ENCODE measurements around the gene VPS35L.

The VPS35L gene

GRCh38 chr16:19555186-19555937 lies at the start of gene VPS35L:
Gene VPS35L, plus strand, starts transcription at chr16:19555703. Its CDS starts 27 bp downstream, at chr16:19555730.
- peak; percentile 97 to 99 for DNase-seq

- DNase-seq = no peak
Measured at GRCh38 chr16:19506965-19507364, 48.5 kb upstream of the VPS35L start.

DNA sequence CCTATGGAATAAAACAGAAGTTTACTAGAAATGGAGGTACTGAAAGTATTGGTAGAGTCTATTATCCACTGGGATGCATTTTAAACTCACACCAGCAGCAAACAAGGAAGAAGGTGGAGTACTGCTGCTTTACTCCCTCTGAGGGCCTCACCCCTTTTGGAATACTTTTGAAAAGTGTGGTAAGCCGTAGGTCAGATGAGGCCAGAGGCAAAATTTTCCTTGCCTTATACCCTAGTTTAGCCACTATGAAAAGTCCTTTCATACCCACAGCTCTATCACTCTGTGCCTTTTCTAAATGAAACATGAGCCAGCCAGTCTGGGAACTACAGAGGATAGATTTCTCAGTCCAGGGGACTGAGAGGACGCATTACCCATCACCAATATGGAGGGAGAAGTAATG lies 47.6 kb upstream of the VPS35L start:
- no peak for DNase-seq

GRCh38 chr16:19512297-19512696 lies 43.2 kb upstream of the VPS35L start:
- no peak for DNase-seq

- no peak for DNase-seq
Measured at GRCh38 chr16:19513377-19514053, 42.0 kb upstream of the VPS35L start.

- no peak for DNase-seq
Measured at GRCh38 chr16:19515757-19516156, 39.7 kb upstream of the VPS35L start.

- DNase-seq = no peak
Measured at GRCh38 chr16:19517424-19518089, 37.9 kb upstream of the VPS35L start.

- no peak for DNase-seq
Measured at GRCh38 chr16:19518388-19518787, 37.1 kb upstream of the VPS35L start.

DNA sequence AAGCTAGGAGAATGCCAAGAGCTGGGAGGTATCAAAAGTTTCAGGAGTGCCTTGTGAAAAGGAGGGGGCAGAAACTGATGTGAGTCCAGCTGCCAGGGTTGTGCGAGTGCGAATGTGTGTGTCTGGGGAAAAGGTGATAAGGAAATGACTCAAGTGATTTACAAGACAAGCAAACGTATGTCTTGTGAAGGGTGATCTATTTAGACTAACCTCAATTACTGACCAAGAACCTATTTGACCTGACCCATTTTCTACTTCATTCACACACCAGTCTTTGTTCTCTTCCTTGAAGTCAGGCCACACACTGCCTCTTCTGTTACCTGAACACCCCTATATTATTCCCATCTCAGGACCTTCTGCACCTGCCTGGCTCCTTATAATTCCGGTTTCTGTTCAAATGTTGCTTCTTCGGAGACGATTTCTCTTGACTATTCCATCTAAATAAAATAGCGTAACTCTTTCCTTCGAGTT lies 34.6 kb upstream of the VPS35L start:
- no peak for DNase-seq

DNA sequence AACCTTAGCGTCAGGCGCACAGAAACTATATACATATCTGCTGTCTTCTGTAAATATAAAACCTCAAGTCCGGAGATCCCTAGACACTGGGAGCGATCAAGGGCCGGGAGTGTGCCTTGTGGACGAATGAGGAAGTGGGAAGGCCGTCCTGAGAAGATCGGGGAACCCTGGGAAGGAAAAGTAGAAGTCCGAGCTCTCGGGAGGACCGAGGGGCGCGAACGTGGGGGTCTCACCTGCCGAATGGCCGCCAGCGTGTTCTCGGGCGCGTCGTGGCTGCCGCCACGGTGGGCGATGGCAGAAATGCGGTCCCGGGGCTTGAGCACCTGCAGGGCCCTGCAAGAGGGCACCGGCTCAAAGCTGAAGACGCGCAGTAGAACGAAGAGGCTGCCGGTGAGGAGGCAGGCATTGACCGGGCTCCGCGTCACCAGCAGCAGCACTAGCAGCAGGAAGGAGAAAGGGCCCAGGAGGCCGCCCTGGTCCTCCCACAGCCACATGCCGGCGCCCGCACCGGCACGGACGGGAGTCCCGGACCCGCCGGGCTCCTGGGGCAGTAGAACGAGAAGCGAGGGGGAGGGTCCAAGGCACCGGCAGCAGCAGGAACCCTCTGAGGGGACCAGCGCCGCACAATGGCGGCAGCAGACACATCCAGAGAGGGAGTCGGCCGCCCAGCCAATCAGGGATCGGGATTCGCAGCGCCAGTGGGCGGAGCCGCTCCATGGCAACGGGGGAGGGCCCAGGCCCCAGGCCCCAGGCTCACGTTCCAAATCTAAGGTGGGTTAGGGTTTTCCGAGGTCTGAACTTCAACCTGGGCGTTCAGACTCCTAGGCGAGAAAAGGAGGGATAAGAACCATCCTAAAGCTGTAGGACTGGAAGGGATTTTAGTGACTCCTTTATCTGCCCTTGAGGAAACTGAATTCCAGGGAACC lies 33.8 kb upstream of the VPS35L start, which contains the start of gene GDE1:
GDE1 (minus strand) TSS at position 628 of the 926 bp plus-strand sequence; CDS start at position 494, 134 bp downstream.
- DNase-seq = peak; percentile 96 to 97

- no peak for DNase-seq
Measured at GRCh38 chr16:19522397-19522732, 33.1 kb upstream of the VPS35L start.

DNA sequence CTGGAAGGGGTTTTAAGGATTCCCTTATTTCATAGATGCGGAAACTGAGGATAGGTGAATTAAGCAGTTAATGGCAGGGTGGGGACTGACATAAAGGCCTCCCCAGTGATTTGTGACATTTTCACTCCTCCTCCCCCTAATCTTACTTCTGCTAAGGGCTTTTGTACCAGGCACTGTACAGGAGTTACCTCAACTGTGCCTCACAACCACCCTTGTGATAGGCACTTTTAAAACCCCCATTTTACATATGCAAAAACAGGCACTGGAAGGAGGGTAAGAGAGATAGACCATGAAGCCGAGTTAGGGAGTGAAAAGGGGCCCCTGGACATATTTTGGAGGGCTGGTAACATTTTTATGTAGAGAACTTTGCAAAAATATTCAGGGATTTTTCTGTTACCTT lies 32.7 kb upstream of the VPS35L start:
- DNase-seq = no peak

DNA sequence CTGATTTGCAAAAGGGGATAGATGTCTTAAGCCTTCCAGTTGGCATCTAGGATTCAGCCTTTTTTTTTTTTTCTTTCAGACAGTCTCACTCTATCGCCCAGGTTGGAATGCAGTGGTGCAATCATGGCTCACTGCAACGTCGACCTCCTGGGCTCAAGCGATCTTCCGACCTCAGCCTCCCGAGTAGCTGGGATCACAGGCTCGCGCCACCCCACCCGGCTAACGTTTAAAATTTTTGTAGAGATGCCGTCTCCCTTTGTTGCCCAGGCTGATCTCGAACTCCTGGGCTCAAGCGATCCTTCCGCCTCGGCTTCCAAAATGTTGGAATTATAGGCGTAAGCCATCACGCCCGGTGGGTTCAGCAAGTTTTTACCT lies 32.3 kb upstream of the VPS35L start:
- no peak for DNase-seq

GRCh38 chr16:19523559-19524355 lies 31.7 kb upstream of the VPS35L start, which contains the start of gene CCP110:
Gene CCP110, plus strand, starts transcription at chr16:19523942. Its CDS starts 3,940 bp downstream, at chr16:19527882.
- peak; percentile 98 to 99 for DNase-seq

- peak in 1 of 2 donors; percentile 43 for DNase-seq
Measured at GRCh38 chr16:19524356-19524615, 31.2 kb upstream of the VPS35L start.

- DNase-seq = peak; percentile 25 to 65
Measured at GRCh38 chr16:19524616-19525384, 30.7 kb upstream of the VPS35L start.

- no peak for DNase-seq
Measured at GRCh38 chr16:19525385-19525723, 30.1 kb upstream of the VPS35L start.

DNA sequence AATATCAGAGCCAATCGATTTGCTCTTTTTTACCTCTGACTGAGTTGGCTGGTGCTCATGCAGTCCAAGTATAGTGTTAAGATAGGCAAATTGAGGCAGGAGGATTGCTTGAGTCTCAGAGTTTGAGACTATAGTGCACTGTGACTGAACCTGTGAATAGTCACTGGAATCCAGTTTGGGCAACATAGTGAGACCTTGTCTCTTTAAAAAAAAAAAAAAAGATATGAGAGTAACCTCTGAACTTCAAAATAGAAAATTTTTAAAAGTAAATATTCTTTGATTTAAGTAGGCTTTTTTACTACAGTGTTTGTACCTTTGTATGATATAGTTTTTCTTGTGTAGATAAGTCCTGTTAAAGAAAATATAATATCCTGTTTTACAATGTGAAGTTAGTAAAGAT lies 28.3 kb upstream of the VPS35L start:
- DNase-seq = no peak

DNA sequence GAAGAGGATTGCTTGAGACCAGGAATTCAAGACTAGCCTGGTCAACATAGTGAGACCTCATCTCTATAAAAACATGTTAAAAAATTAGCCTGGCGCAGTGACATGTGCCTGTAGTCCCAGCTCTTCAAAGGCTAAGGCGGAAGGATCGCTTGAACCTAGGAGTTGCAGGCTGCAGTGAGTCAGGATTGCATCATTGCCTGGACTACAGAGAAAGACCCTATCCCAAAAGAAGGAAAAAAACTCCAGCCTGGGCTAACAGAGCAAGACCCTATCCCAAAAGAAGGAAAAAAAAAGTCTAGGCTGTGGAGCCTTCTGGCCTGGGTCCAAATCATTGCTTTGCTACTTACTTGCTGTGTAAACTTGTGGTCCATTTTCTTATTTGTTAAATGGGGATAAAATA lies 26.8 kb upstream of the VPS35L start:
- no peak for DNase-seq

- DNase-seq = peak in 1 of 2 donors; percentile 91
Measured at GRCh38 chr16:19532601-19533000, 22.9 kb upstream of the VPS35L start.
